Caco-2 (cell line): ENCODE data around the gene SORCS2. TPM values are rescaled to one million over a fixed set of nuclear protein-coding genes. Genes with fewer than 3 reads are reported as not detected.

ENCODE experiments used
- BruUV-seq: library from RNA; stranded (reverse); fragments of 400-500 nt; replicated peaks from 2 replicates; lab custom pipeline; 2021; lab: Mats Ljungman, UMichigan
- CTCF ChIA-PET: fragments of 300-600 bp; sonication (Branson Sonifier 250); formaldehyde crosslinking; loops from one replicate; lab custom pipeline; 2022; ENCODE audit warnings: antibody characterized with exemption; lab: Charles Lee
- POLR2A ChIA-PET: fragments of 300-600 bp; sonication (Branson Sonifier 250); formaldehyde crosslinking; loops from one replicate; lab custom pipeline; 2022; ENCODE audit warnings: antibody characterized with exemption; lab: Charles Lee
- DNase-seq, 2 experiments: peaks; one replicate each; pipeline versions ENCODE4 v3.0.0 to v3.0.0-alpha.2; 2020 to 2022
- H3K27me3 ChIP-seq: replicated peaks from 2 replicates; pipeline ENCODE4 v1.6.0; 2011; ENCODE audit warnings: low read length; ENCODE audit not compliant: control insufficient read depth, insufficient read depth
- H3K36me3 ChIP-seq: 2 replicates; pipeline ENCODE4 v1.5.1; 2011; ENCODE audit warnings: low read length; ENCODE audit not compliant: control insufficient read depth, insufficient read depth
- H3K4me1 ChIP-seq: fragments of 250-450 bp; sonication (Bioruptor Pico); 2 replicates; pipeline ENCODE4 v1.5.1; 2020; ENCODE audit warnings: mild to moderate bottlenecking
- H3K4me3 ChIP-seq: 2 replicates; pipeline ENCODE4 v1.5.1; 2011; ENCODE audit warnings: low read depth, mild to moderate bottlenecking, control low read depth, low read length
- H3K9me3 ChIP-seq: fragments of 250-450 bp; sonication (Bioruptor Pico); 2 replicates; pipeline ENCODE4 v1.5.1; 2020; ENCODE audit warnings: mild to moderate bottlenecking, moderate library complexity
- H3K27ac Mint-ChIP-seq: one replicate; pipeline ENCODE4 v1.8.0; 2022; ENCODE audit warnings: mixed read lengths; ENCODE audit not compliant: unreplicated experiment
- H3K27me3 Mint-ChIP-seq: one replicate; pipeline ENCODE4 v1.8.0; 2022; ENCODE audit warnings: mixed read lengths; ENCODE audit not compliant: insufficient read depth, unreplicated experiment
- H3K36me3 Mint-ChIP-seq: one replicate; pipeline ENCODE4 v1.8.0; 2022; ENCODE audit warnings: mild to moderate bottlenecking, mixed read lengths; ENCODE audit not compliant: insufficient read depth, unreplicated experiment
- H3K4me1 Mint-ChIP-seq: one replicate; pipeline ENCODE4 v1.8.0; 2022; ENCODE audit warnings: low read depth, mixed read lengths; ENCODE audit not compliant: unreplicated experiment
- H3K4me3 Mint-ChIP-seq: one replicate; pipeline ENCODE4 v1.8.0; 2022; ENCODE audit warnings: mild to moderate bottlenecking, moderate library complexity, mixed read lengths; ENCODE audit not compliant: unreplicated experiment
- H3K9me3 Mint-ChIP-seq: one replicate; pipeline ENCODE4 v1.8.0; 2022; ENCODE audit warnings: mixed read lengths; ENCODE audit not compliant: unreplicated experiment
- intact Hi-C: fragments of 100-400 bp; cut with micrococcal nuclease; formaldehyde crosslinking; loops from one replicate; pipeline ENCODE4 v1.10.0; 2022; ENCODE audit not compliant: unreplicated experiment
- total RNA-seq: library from RNA; stranded (reverse); gene quantifications from 2 replicates; pipeline ENCODE4 v1.2.3, GENCODE V29; 2022
- TF ChIP-seq, protein P1 (sequence below), 2 experiments: fragments of 200-600 bp in 1 of 2; IDR thresholded peaks; 1 replicate in 1 of 2; 2 replicates in 1 of 2; pipeline versions ENCODE4 v1.5.1 to v1.8.0; 2011 to 2022; ENCODE audit warnings: antibody characterized with exemption in 1 of 2, control low read depth in 1 of 2, inconsistent platforms in 1 of 2, low read depth in 1 of 2, low read length in 1 of 2, mild to moderate bottlenecking in 1 of 2, moderate library complexity in 1 of 2; ENCODE audit not compliant: insufficient read depth in 1 of 2, severe bottlenecking in 1 of 2, unreplicated experiment in 1 of 2

The SORCS2 gene
- total RNA-seq, 1 experiment from 2014 or later = 1.6 TPM

DNA sequence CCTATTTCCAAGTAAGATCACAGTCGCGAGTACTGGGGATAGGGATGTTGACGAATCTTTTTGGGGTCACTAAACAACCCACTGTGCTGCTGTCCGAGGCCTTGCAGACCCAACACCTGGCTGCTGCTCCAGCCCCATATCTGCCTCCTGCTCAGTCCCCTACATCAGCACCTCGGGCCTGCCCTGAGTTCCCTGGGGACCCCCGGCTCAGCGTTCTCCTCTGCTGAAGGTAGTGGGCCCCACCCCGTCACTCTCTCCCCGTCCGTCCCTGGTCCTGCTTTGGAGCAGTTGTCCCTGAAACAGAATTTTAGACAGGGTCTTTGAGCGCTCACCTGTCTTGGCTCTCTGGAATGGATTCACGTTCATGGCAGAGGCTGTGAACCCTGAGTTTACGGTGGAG is 444.8 kb downstream of the SORCS2 start:
- TF ChIP-seq, protein P1, sequence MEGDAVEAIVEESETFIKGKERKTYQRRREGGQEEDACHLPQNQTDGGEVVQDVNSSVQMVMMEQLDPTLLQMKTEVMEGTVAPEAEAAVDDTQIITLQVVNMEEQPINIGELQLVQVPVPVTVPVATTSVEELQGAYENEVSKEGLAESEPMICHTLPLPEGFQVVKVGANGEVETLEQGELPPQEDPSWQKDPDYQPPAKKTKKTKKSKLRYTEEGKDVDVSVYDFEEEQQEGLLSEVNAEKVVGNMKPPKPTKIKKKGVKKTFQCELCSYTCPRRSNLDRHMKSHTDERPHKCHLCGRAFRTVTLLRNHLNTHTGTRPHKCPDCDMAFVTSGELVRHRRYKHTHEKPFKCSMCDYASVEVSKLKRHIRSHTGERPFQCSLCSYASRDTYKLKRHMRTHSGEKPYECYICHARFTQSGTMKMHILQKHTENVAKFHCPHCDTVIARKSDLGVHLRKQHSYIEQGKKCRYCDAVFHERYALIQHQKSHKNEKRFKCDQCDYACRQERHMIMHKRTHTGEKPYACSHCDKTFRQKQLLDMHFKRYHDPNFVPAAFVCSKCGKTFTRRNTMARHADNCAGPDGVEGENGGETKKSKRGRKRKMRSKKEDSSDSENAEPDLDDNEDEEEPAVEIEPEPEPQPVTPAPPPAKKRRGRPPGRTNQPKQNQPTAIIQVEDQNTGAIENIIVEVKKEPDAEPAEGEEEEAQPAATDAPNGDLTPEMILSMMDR (IDR thresholded peaks at IDR 0.05; ENCODE audit: insufficient read depth in 1 of 2, low read depth in 1 of 2, low read length in 1 of 2, severe bottlenecking in 1 of 2, unreplicated experiment in 1 of 2) = no peak
- no peak overlapping the region for H3K27ac Mint-ChIP-seq
- intact Hi-C loops = no loop called here
- H3K36me3 ChIP-seq = no peaks in the 10 kb centered on the region
- no peaks in the 10 kb centered on the region for H3K9me3 Mint-ChIP-seq
- no peak for DNase-seq
- no peaks in the 10 kb centered on the region; the same call in 1 of the 2 replicates for H3K9me3 ChIP-seq
- H3K4me3 ChIP-seq = no peak overlapping the region
- no peaks in the 10 kb centered on the region for H3K4me1 Mint-ChIP-seq
- POLR2A ChIA-PET = no interaction called here
- no peaks in the 10 kb centered on the region for H3K4me1 ChIP-seq
- no TSS peak for BruUV-seq
- CTCF ChIA-PET = no interaction called here
- no peak overlapping the region for H3K4me3 Mint-ChIP-seq
- H3K27me3 ChIP-seq = no peaks in the 10 kb centered on the region
- peaks cover 5% of the 10 kb centered on the region for H3K27me3 Mint-ChIP-seq
- H3K36me3 Mint-ChIP-seq = no peaks in the 10 kb centered on the region

DNA sequence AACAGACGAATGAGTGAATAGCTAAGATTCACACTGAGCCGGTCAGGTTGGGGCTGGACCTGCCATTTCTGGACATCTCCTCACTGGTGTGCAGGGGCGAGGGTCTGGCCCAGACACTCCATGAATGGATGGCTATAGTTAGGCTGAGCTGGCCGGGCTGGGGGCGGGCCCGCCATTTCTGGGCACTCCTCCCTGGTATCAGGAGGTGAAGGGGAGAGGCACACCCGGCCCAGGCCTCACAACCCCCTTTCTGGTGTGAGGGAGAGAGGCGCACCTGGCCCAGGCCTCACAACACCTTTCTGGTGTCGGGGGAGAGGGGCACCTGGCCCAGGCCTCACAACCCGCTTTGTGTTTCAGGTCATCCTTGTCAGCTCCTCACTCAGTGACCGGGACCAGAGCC is 445.6 kb downstream of the SORCS2 start:
- Mint-ChIP-seq H3K27ac (no peak overlapping the region), H3K4me1 (no peaks in the 10 kb centered on the region), H3K4me3 (no peak overlapping the region), H3K9me3 (no peaks in the 10 kb centered on the region), H3K27me3 (no peaks in the 10 kb centered on the region), H3K36me3 (no peaks in the 10 kb centered on the region)
- no TSS peak for BruUV-seq
- CTCF ChIA-PET = no interaction called here
- Histone ChIP-seq H3K36me3 (no peaks in the 10 kb centered on the region), H3K27me3 (no peaks in the 10 kb centered on the region), H3K9me3 (no peaks in the 10 kb centered on the region; the same call in 1 of the 2 replicates), H3K4me3 (no peak overlapping the region), H3K4me1 (no peaks in the 10 kb centered on the region)
- no peak for DNase-seq
- POLR2A ChIA-PET = no interaction called here
- TF ChIP-seq, protein P1 (IDR thresholded peaks at IDR 0.05; ENCODE audit: insufficient read depth in 1 of 2, low read depth in 1 of 2, low read length in 1 of 2, severe bottlenecking in 1 of 2, unreplicated experiment in 1 of 2) = no peak
- intact Hi-C loops = no loop called here

DNA sequence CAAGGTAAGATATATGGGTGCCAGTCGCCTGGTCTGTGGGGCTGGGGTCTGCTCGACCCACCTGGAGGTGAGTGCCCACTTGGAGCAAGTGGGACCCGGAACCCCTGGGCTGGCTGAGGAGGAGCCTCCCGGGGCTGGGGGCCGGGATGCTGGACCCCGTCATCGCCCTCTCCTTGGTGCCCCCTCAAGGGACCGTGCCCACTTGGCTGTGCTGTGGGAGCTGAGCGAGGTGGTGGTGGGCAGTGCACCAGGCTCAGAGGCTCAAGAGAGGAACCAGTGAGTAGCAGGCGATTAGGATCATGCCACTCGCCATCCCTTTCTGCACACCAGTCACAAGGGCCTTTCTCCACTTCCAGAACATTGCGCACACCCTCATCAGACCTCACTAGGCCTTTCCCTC is 446.2 kb downstream of the SORCS2 start:
- no peak for DNase-seq
- Histone ChIP-seq H3K27me3 (no peaks in the 10 kb centered on the region), H3K4me1 (no peaks in the 10 kb centered on the region), H3K36me3 (no peaks in the 10 kb centered on the region), H3K9me3 (no peaks in the 10 kb centered on the region; the same call in 1 of the 2 replicates), H3K4me3 (no peak overlapping the region)
- Mint-ChIP-seq H3K9me3 (no peaks in the 10 kb centered on the region), H3K36me3 (no peaks in the 10 kb centered on the region), H3K27ac (no peak overlapping the region), H3K4me1 (no peaks in the 10 kb centered on the region), H3K4me3 (no peak overlapping the region), H3K27me3 (no peaks in the 10 kb centered on the region)
- ChIA-PET POLR2A (no interaction called here), CTCF (no interaction called here)
- BruUV-seq = no TSS peak
- intact Hi-C loops = no loop called here
- TF ChIP-seq, protein P1 (IDR thresholded peaks at IDR 0.05; ENCODE audit: insufficient read depth in 1 of 2, low read depth in 1 of 2, low read length in 1 of 2, severe bottlenecking in 1 of 2, unreplicated experiment in 1 of 2) = no peak
